Activated CD4-positive, alpha-beta T cell treated with anti-CD3 and anti-CD28 coated beads, Interleukin-2, Interleukin-4, amounts not matched to agents 100 ng/mL and 50 ng/mL, durations not matched to agents 16 hours and 8 hours (primary cell): ENCODE results near the gene ISOC2.

Experiments used
- DNase-seq: peaks from one replicate; pipeline ENCODE4 v3.0.0-alpha.2; 2020; ENCODE audit warnings: low spot score

Gene ISOC2

GRCh38 chr19:55477905-55478304, 16.5 kb upstream of the ISOC2 start:
- DNase-seq, result no peak

- peak; percentile 98 for DNase-seq
Observed at GRCh38 chr19:55476100-55476775, 14.8 kb upstream of the ISOC2 start, which contains the start of gene ZNF628. Gene ZNF628 (plus strand): TSS chr19:55476617. CDS start chr19:55479911, 3,294 bp downstream.

DNA sequence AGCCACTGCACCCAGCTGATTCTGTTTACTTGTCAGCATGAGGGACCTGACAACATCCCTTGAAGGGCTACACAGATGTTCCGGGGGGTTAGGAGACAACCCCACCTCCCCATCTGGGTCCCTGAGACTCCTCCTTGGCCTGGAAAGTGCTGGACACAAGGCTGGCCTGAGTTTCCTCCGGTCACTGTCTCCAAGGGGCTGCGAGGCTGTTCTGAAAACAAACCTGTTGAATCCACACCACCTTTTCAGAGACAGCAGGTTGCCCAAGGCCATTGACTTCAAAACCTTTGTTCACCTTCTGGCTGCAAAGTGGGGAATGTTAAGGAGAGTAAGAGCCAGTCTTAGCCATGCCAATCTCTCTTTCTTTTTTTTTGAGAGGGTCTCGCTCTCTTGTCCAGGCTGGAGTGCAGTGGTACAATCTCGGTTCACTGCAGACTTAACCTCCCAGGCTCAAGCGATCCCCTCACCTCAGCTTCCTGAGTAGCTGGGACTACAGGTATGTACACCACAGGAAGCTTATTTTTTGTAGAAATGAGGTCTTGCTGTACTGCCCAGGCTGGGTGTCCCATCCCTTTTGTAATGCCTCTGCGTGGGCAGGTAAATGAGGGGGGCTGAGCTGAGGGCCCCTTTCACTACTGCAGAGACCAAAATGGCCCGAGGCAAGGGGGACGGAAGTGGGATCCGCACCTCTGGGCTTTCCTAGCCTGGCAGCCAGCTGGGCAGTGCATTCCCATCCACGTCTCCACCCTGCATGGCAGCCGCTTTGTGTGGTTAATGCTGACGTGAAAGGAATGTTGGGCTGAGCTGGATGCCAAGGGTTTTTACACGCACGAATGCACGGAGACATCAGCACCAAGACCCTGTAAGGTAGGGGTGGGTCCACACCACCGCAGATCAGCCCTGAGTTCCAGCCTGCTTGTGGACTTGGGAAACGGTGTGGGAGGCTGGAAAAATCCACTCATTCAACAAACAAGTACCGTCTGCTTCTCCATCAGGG, 13.1 kb upstream of the ISOC2 start:
- DNase-seq, result no peak

GRCh38 chr19:55473225-55474012, 12.0 kb upstream of the ISOC2 start:
- DNase-seq, result no peak

- DNase-seq, result no peak
Observed at GRCh38 chr19:55472463-55472862, 11.0 kb upstream of the ISOC2 start.

GRCh38 chr19:55471266-55471665, 9.8 kb upstream of the ISOC2 start:
- DNase-seq, result no peak

DNA sequence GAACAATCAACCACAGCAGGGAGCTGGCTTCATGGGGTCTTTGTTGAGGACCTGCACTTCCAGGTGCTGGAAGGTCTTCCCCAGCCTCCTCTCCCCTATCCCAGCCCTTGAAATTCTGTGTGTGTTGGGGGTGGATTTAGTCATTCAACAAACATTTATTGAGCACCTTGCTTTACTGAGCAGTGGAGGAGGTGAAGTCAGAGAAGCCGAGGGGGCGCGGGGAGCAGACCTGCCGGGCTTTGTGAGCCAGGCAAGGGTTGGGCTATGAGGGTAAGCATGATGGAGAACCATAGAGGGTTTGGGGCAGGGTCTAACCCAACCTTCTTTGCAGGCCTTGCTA, 6.6 kb upstream of the ISOC2 start:
- no peak for DNase-seq

- DNase-seq, result peak; percentile 68
Observed at GRCh38 chr19:55467236-55468053, 6.0 kb upstream of the ISOC2 start.

GRCh38 chr19:55466241-55466614, 4.8 kb upstream of the ISOC2 start:
- no peak for DNase-seq

DNA sequence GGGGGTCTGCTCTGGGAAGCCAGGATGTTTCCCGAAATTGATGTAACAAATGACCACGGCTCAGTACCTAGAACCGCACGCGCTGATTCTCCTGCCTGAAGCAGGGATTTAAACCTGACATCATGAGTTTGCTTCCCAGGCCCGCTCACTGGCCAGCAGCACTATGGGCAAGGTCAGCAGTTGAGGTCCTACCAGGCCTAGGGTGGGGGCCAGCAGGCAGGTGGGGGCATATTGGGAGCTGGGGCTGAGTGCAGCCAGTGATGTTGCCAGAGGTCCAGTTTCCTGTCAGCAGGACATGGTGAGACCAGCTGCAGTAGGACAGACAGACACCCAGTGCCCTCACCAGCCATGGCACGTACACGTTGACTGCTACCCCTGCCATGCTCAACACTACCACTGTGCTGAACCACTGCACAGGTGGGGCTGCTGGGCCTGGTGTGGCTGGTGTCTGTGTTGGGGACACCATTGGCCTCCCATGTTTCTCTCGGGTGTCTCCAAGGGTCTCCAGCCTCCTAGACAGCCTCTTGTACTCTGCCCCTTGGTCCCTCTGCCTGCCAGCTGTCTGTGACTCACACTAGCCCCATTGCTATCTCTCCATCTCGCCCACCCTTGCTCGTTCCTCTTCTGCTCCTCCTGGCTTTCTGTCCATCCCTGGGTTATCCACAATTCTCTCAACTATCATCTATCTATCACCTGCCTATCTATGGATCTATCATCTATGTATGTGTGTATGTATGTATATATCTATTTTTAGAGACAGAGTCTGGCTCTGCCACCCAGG, 4.2 kb upstream of the ISOC2 start:
- DNase-seq, result no peak

DNA sequence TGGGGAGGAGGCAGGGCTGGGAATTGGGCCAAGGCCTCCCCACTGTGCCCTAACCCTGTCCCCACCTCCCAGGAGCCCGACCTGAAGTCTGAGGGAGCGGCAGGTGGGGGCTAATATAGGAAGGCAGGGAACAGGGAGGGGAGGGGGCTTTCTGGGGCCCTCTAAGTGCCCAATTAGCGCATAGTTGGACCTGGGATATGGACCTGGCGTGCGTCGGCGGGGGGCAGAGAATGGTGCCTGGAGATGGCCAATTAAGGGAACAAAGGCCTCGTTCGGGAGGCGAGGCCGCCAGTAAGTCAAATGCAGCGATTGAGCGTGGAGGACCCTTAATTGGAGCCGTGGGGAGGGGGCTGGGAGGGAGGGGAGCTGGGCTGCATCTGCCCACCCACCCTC, 3.2 kb upstream of the ISOC2 start, which contains the start of gene C19orf85:
C19orf85 (minus strand) TSS at position 90 of the 393 bp plus-strand sequence. CDS start 197 bp downstream, outside the sequence.
- DNase-seq, result no peak

- DNase-seq, result no peak
Observed at GRCh38 chr19:55464039-55464661, 2.7 kb upstream of the ISOC2 start.

GRCh38 chr19:55463583-55464031, 2.2 kb upstream of the ISOC2 start:
- no peak for DNase-seq

DNA sequence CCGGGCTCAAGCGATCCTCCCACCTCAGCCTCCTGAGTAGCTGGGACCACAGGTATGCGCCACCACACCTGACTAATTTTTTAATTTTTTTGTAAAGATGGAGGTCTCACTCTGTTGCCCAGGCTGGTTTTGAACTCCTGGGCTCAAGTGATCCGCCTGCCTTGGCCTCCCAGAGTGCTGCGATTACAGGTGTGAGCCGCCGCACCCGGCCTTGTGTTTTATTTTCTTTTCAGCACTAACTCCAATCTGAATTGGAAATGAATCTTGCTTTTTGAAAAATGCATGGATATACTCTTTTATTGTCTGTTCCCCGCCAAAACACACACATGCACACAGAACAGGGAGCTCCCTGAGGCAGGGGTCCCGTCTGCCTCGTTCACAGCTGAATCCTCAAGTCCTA, 1.3 kb upstream of the ISOC2 start:
- DNase-seq, result no peak

DNA sequence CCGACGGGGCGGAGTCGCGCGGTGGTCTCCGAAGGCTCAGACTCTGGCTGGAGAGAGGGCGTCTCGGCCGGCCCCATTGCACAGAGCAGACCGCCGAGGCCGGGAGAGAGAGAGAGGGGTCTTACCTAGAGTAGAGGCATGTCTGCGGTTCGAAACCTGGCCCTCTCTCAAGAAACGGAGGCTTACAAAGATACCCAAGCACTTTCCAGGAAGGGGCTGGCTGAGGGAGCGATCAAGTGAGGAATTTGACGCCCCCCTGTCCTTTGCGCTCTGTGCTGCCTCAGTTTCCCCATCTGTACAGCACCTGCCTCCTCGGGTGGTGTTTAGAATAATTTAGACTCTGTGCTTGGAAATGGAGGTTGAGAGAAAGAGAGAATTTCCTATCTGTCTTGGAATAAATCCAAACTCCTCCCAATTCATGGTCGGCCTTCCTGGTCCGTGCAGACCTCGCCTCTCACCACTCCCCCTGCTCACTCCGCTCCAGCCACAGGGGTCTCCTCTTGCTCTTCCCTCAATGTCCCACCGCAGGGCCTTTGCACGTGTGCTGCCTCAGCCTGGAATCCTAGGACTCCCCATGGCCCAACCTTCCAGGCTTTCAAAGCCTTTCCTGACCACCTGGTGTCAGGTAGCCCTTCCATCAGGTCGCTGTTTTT, 658 bp upstream of the ISOC2 start:
- DNase-seq, result no peak

DNA sequence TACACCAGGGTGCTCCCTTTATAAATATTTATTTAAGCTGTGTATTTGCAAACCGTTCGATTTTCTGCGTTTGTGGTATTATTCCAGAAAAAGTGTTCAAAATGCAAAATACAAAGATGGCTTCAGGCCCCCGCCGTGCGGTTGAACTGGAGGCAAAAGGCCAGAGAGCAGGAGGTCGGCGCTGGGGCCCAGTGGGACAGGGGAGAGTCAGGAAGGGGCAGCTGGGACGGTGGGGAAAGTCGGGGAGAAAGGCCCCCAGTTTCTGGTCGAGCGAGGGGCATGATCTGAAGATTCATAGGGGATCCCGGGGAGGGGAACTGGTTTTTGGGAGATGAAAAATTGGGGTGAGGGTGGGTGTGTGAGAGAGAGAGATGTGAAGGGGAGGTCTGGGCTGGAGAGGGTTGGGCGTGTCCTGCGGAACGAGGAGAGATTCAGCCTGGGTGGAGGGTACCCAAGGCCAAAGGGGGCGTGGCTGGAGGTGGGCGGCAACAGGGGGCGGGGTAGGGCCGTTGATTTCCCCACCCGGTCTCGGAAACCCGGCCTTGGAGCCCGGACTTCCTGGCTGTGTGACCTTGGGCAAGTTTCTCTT, 678 bp downstream of the ISOC2 start:
- DNase-seq, result peak; percentile 54

DNA sequence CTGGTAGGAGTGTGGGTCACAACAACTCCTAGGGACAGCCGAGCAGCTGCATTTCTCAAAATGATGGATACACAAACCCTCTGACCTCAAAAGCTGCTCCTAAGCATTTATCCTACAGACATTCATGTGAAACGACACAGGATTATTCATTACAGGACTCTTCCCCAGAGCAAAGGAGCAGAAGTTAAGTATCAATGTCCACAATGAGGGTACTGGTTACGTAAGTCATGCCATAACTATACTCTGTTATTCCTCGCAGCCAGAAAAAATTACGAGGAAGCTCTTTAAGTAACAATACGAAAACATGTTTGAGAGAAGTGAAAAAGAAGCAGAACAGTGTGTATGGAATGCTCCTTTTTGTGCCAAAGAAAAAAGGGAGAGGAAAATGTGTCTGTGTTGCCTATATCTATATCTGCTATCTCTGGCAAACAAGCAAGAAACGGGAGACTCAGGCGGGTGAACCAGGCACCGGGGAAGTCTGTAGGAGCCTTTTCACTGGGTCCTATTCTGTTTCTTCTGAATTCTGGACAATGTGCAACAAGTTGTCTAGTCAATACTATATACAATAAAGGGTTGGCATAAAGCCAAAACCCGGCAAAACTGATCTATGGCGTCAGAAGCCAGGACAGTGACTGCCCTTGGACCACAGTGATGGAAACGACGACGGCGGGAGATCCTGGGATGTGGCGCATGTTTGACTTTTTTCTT, 1.3 kb downstream of the ISOC2 start:
- no peak for DNase-seq

- DNase-seq, result no peak
Observed at GRCh38 chr19:55459551-55459949, 1.9 kb downstream of the ISOC2 start.
